Measurements from ENCODE around the gene PCMT1.
A peak's percentile ranks its signal among the peaks of the same experiment; 100 is the strongest.

PCMT1 gene

GRCh38 chr6:149815788-149816187 lies 66.2 kb downstream of the PCMT1 start:
- H2AFZ ChIP-seq (ENCODE audit: low read length, unreplicated experiment): no peak overlapping the region
- no peak overlapping the region for H3K4me3 ChIP-seq (ENCODE audit: low read depth, low read length)
- no peaks in the 10 kb centered on the region for H3K4me1 ChIP-seq (ENCODE audit: control insufficient read depth, insufficient read depth, low read length, unreplicated experiment)
- H3K27ac ChIP-seq (ENCODE audit: low read depth, low read length): no peak overlapping the region
- no peaks in the 10 kb centered on the region; the same call in 1 of the 2 replicates for H3K36me3 ChIP-seq (ENCODE audit: insufficient read depth, low read length)
- no peaks in the 10 kb centered on the region for H3K79me2 ChIP-seq (ENCODE audit: control insufficient read depth, insufficient read depth, low read length, unreplicated experiment)
- H3K27me3 ChIP-seq (ENCODE audit: insufficient read depth, low read length): no peaks in the 10 kb centered on the region

- Histone ChIP-seq H3K79me2 (ENCODE audit: control insufficient read depth, insufficient read depth, low read length, unreplicated experiment) (no peaks in the 10 kb centered on the region), H3K27me3 (ENCODE audit: insufficient read depth, low read length) (no peaks in the 10 kb centered on the region), H3K4me3 (ENCODE audit: low read depth, low read length) (no peak overlapping the region), H3K27ac (ENCODE audit: low read depth, low read length) (no peak overlapping the region), H2AFZ (ENCODE audit: low read length, unreplicated experiment) (no peak overlapping the region), H3K36me3 (ENCODE audit: insufficient read depth, low read length) (no peaks in the 10 kb centered on the region), H3K4me1 (ENCODE audit: control insufficient read depth, insufficient read depth, low read length, unreplicated experiment) (no peaks in the 10 kb centered on the region)
Observed at GRCh38 chr6:149820506-149820905, 71.0 kb downstream of the PCMT1 start.

GRCh38 chr6:149821492-149821891 lies 72.0 kb downstream of the PCMT1 start:
- H3K27me3 ChIP-seq (ENCODE audit: insufficient read depth, low read length): no peaks in the 10 kb centered on the region
- H3K79me2 ChIP-seq (ENCODE audit: control insufficient read depth, insufficient read depth, low read length, unreplicated experiment): no peaks in the 10 kb centered on the region
- H3K4me1 ChIP-seq (ENCODE audit: control insufficient read depth, insufficient read depth, low read length, unreplicated experiment): no peaks in the 10 kb centered on the region
- H2AFZ ChIP-seq (ENCODE audit: low read length, unreplicated experiment): no peak overlapping the region
- H3K4me3 ChIP-seq (ENCODE audit: low read depth, low read length): no peak overlapping the region
- no peak overlapping the region for H3K27ac ChIP-seq (ENCODE audit: low read depth, low read length)
- no peaks in the 10 kb centered on the region for H3K36me3 ChIP-seq (ENCODE audit: insufficient read depth, low read length)

GRCh38 chr6:149823013-149823412 lies 73.5 kb downstream of the PCMT1 start:
- no peaks in the 10 kb centered on the region for H3K36me3 ChIP-seq (ENCODE audit: insufficient read depth, low read length)
- no peak overlapping the region for H3K4me3 ChIP-seq (ENCODE audit: low read depth, low read length)
- no peaks in the 10 kb centered on the region for H3K79me2 ChIP-seq (ENCODE audit: control insufficient read depth, insufficient read depth, low read length, unreplicated experiment)
- H3K27me3 ChIP-seq (ENCODE audit: insufficient read depth, low read length): no peaks in the 10 kb centered on the region
- no peak overlapping the region for H2AFZ ChIP-seq (ENCODE audit: low read length, unreplicated experiment)
- no peaks in the 10 kb centered on the region for H3K4me1 ChIP-seq (ENCODE audit: control insufficient read depth, insufficient read depth, low read length, unreplicated experiment)
- H3K27ac ChIP-seq (ENCODE audit: low read depth, low read length): no peak overlapping the region

GRCh38 chr6:149825292-149825691 lies 75.8 kb downstream of the PCMT1 start:
- Histone ChIP-seq H3K79me2 (ENCODE audit: control insufficient read depth, insufficient read depth, low read length, unreplicated experiment) (no peaks in the 10 kb centered on the region), H2AFZ (ENCODE audit: low read length, unreplicated experiment) (no peak overlapping the region), H3K4me1 (ENCODE audit: control insufficient read depth, insufficient read depth, low read length, unreplicated experiment) (peaks cover under 1% of the 10 kb centered on the region), H3K4me3 (ENCODE audit: low read depth, low read length) (no peak overlapping the region), H3K36me3 (ENCODE audit: insufficient read depth, low read length) (no peaks in the 10 kb centered on the region), H3K27me3 (ENCODE audit: insufficient read depth, low read length) (no peaks in the 10 kb centered on the region), H3K27ac (ENCODE audit: low read depth, low read length) (no peak overlapping the region)

GRCh38 chr6:149830731-149831307 lies 81.3 kb downstream of the PCMT1 start:
- peak overlapping the region; percentile 28 for H3K4me3 ChIP-seq (ENCODE audit: low read depth, low read length)
- H3K79me2 ChIP-seq (ENCODE audit: control insufficient read depth, insufficient read depth, low read length, unreplicated experiment): no peaks in the 10 kb centered on the region
- H3K36me3 ChIP-seq (ENCODE audit: insufficient read depth, low read length): 0 out of 2 replicates have a peak, but pooled peaks cover 3% of the 10 kb centered on the region
- H3K27me3 ChIP-seq (ENCODE audit: insufficient read depth, low read length): no peaks in the 10 kb centered on the region
- H3K4me1 ChIP-seq (ENCODE audit: control insufficient read depth, insufficient read depth, low read length, unreplicated experiment): peaks cover 11% of the 10 kb centered on the region
- H2AFZ ChIP-seq (ENCODE audit: low read length, unreplicated experiment): peak overlapping the region; percentile 62
- 0 out of 2 replicates have a peak overlapping the region, but pooled peaks have one; percentile 1 for H3K27ac ChIP-seq (ENCODE audit: low read depth, low read length)

- Histone ChIP-seq H3K4me3 (ENCODE audit: low read depth, low read length) (peak overlapping the region; percentile 28), H2AFZ (ENCODE audit: low read length, unreplicated experiment) (peak overlapping the region; percentile 62), H3K27me3 (ENCODE audit: insufficient read depth, low read length) (no peaks in the 10 kb centered on the region), H3K36me3 (ENCODE audit: insufficient read depth, low read length) (0 out of 2 replicates have a peak, but pooled peaks cover 3% of the 10 kb centered on the region), H3K27ac (ENCODE audit: low read depth, low read length) (no peak overlapping the region), H3K4me1 (ENCODE audit: control insufficient read depth, insufficient read depth, low read length, unreplicated experiment) (peaks cover 11% of the 10 kb centered on the region), H3K79me2 (ENCODE audit: control insufficient read depth, insufficient read depth, low read length, unreplicated experiment) (no peaks in the 10 kb centered on the region)
Observed at GRCh38 chr6:149831308-149831820, 81.8 kb downstream of the PCMT1 start.

- H3K27me3 ChIP-seq (ENCODE audit: insufficient read depth, low read length): no peaks in the 10 kb centered on the region
- peaks cover 11% of the 10 kb centered on the region for H3K4me1 ChIP-seq (ENCODE audit: control insufficient read depth, insufficient read depth, low read length, unreplicated experiment)
- no peak overlapping the region for H3K27ac ChIP-seq (ENCODE audit: low read depth, low read length)
- H3K4me3 ChIP-seq (ENCODE audit: low read depth, low read length): no peak overlapping the region
- H3K79me2 ChIP-seq (ENCODE audit: control insufficient read depth, insufficient read depth, low read length, unreplicated experiment): no peaks in the 10 kb centered on the region
- H2AFZ ChIP-seq (ENCODE audit: low read length, unreplicated experiment): no peak overlapping the region
- H3K36me3 ChIP-seq (ENCODE audit: insufficient read depth, low read length): 0 out of 2 replicates have a peak, but pooled peaks cover 3% of the 10 kb centered on the region
Observed at GRCh38 chr6:149833651-149834050, 84.1 kb downstream of the PCMT1 start.

- Histone ChIP-seq H3K4me1 (ENCODE audit: control insufficient read depth, insufficient read depth, low read length, unreplicated experiment) (peaks cover 11% of the 10 kb centered on the region), H3K79me2 (ENCODE audit: control insufficient read depth, insufficient read depth, low read length, unreplicated experiment) (no peaks in the 10 kb centered on the region), H3K36me3 (ENCODE audit: insufficient read depth, low read length) (0 out of 2 replicates have a peak, but pooled peaks cover 3% of the 10 kb centered on the region), H3K27me3 (ENCODE audit: insufficient read depth, low read length) (no peaks in the 10 kb centered on the region), H3K27ac (ENCODE audit: low read depth, low read length) (no peak overlapping the region), H3K4me3 (ENCODE audit: low read depth, low read length) (no peak overlapping the region), H2AFZ (ENCODE audit: low read length, unreplicated experiment) (no peak overlapping the region)
Observed at GRCh38 chr6:149834513-149835481, 85.3 kb downstream of the PCMT1 start.

GRCh38 chr6:149840345-149841075 lies 91.0 kb downstream of the PCMT1 start:
- H3K4me1 ChIP-seq (ENCODE audit: control insufficient read depth, insufficient read depth, low read length, unreplicated experiment): peaks cover 40% of the 10 kb centered on the region
- no peaks in the 10 kb centered on the region for H3K27me3 ChIP-seq (ENCODE audit: insufficient read depth, low read length)
- H3K79me2 ChIP-seq (ENCODE audit: control insufficient read depth, insufficient read depth, low read length, unreplicated experiment): no peaks in the 10 kb centered on the region
- H3K4me3 ChIP-seq (ENCODE audit: low read depth, low read length): no peak overlapping the region
- H2AFZ ChIP-seq (ENCODE audit: low read length, unreplicated experiment): no peak overlapping the region
- H3K27ac ChIP-seq (ENCODE audit: low read depth, low read length): peak overlapping the region; percentile 48
- H3K36me3 ChIP-seq (ENCODE audit: insufficient read depth, low read length): no peaks in the 10 kb centered on the region
